Gastrocnemius medialis (tissue), 4 donors: ENCODE data around the gene LCE1A.

Experiments used
- POLR2A ChIP-seq, 2 donors: fragments of 450-650 bp; IDR thresholded peaks; one replicate each; pipeline ENCODE4 v1.6.1; 2017; ENCODE audit warnings: antibody characterized with exemption in 2 of 2, mild to moderate bottlenecking in 2 of 2, moderate library complexity in 2 of 2
- TF ChIP-seq, protein P1 (sequence below), 5 experiments: fragments of 450-650 bp in 3 of 5; fragments of 200-600 bp in 2 of 5; sonication (generic) in 2 of 5; IDR thresholded peaks in 4 of 5; conservative IDR thresholded peaks in 1 of 5; 1 replicate in 4 of 5; 2 replicates in 1 of 5; pipeline ENCODE4 v1.5.1; 2016 to 2019; ENCODE audit warnings: antibody characterized with exemption in 5 of 5, mild to moderate bottlenecking in 3 of 5, moderate library complexity in 3 of 5

DNA sequence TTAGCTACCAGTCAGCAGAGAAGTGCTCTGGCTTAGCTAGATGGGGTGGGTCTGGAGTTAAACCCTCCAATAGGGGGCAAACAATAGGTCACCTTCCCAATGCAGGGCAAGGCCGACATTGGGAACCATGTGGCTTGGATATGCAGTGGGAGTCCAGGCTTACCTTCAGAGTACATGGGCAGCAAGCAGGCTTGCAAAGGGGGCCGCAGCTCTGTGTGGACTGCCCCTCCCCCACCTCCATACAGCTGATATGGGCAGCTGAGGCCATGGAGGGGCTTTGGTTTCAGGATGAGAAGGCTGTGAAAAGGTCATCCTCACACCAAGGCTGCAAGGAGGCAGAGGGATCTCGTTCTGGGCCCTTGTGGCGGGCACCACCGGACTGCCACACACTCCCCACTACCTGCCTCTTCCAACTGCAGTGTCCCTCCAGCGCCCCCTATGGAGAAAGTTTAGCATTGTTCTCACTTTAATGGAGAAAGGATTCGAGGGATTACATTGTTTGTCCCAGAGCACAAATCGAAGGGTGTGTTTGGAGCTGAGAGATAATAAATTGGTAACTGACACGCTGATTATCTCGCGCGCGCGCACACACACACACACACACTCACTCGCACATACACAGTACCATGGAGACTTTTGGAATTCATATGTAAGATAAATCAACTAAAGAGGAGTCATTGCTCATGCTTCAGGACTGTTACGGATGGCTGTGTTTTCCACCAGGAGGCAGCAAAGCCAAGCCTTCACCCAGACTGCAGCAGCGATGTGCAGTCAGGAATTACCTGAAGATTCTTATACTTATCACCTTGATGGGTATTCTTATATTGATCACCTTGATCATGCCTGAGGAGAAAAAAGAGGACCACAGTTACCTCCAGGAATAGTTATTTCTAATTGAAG lies 43.8 kb downstream of the LCE1A start:
- TF ChIP-seq, protein P1, sequence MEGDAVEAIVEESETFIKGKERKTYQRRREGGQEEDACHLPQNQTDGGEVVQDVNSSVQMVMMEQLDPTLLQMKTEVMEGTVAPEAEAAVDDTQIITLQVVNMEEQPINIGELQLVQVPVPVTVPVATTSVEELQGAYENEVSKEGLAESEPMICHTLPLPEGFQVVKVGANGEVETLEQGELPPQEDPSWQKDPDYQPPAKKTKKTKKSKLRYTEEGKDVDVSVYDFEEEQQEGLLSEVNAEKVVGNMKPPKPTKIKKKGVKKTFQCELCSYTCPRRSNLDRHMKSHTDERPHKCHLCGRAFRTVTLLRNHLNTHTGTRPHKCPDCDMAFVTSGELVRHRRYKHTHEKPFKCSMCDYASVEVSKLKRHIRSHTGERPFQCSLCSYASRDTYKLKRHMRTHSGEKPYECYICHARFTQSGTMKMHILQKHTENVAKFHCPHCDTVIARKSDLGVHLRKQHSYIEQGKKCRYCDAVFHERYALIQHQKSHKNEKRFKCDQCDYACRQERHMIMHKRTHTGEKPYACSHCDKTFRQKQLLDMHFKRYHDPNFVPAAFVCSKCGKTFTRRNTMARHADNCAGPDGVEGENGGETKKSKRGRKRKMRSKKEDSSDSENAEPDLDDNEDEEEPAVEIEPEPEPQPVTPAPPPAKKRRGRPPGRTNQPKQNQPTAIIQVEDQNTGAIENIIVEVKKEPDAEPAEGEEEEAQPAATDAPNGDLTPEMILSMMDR (IDR thresholded peaks at IDR 0.05 in 4 of 5, conservative IDR thresholded peaks at IDR 0.05 in 1 of 5), result no peak
- no peak for TF ChIP-seq POLR2A (IDR thresholded peaks at IDR 0.05)
